ENCODE results near the gene HMG20A. TPM values are rescaled to one million over a fixed set of nuclear protein-coding genes. Genes with fewer than 3 reads are reported as not detected.

HMG20A gene
- polyA plus RNA-seq, 1 donor, result 46.5 TPM

GRCh38 chr15:77517579-77517978 is 96.9 kb downstream of the HMG20A start:
- no peak for DNase-seq (ENCODE audit: low read depth)

GRCh38 chr15:77518458-77518857 is 97.8 kb downstream of the HMG20A start:
- no peak for DNase-seq (ENCODE audit: low read depth)

- no peak for DNase-seq (ENCODE audit: low read depth)
Observed at GRCh38 chr15:77519540-77519939, 98.9 kb downstream of the HMG20A start.

- DNase-seq (ENCODE audit: low read depth), result no peak
Observed at GRCh38 chr15:77521206-77521605, 100.5 kb downstream of the HMG20A start.

GRCh38 chr15:77525400-77525811 is 104.7 kb downstream of the HMG20A start:
- DNase-seq (ENCODE audit: low read depth), result no peak

- no peak for DNase-seq (ENCODE audit: low read depth)
Observed at GRCh38 chr15:77525907-77526594, 105.4 kb downstream of the HMG20A start.

GRCh38 chr15:77526595-77527163 is 106.0 kb downstream of the HMG20A start:
- no peak for DNase-seq (ENCODE audit: low read depth)

GRCh38 chr15:77527164-77527778 is 106.6 kb downstream of the HMG20A start:
- no peak for DNase-seq (ENCODE audit: low read depth)

GRCh38 chr15:77527831-77528231 is 107.1 kb downstream of the HMG20A start:
- DNase-seq (ENCODE audit: low read depth), result no peak

GRCh38 chr15:77528290-77528967 is 107.7 kb downstream of the HMG20A start:
- no peak for DNase-seq (ENCODE audit: low read depth)

- DNase-seq (ENCODE audit: low read depth), result no peak
Observed at GRCh38 chr15:77528968-77529319, 108.3 kb downstream of the HMG20A start.

GRCh38 chr15:77529394-77530159 is 108.9 kb downstream of the HMG20A start:
- no peak for DNase-seq (ENCODE audit: low read depth)

GRCh38 chr15:77530576-77530975 is 109.9 kb downstream of the HMG20A start:
- DNase-seq (ENCODE audit: low read depth), result no peak

GRCh38 chr15:77531191-77532000 is 110.7 kb downstream of the HMG20A start:
- no peak for DNase-seq (ENCODE audit: low read depth)

- DNase-seq (ENCODE audit: low read depth), result no peak
Observed at GRCh38 chr15:77532067-77532710, 111.5 kb downstream of the HMG20A start.

GRCh38 chr15:77532846-77533245 is 112.2 kb downstream of the HMG20A start:
- DNase-seq (ENCODE audit: low read depth), result no peak

- no peak for DNase-seq (ENCODE audit: low read depth)
Observed at GRCh38 chr15:77533578-77534430, 113.1 kb downstream of the HMG20A start.
